Vagina (tissue), 2 donors: Measurements from ENCODE around the gene CFP.

ENCODE experiments used
- CTCF ChIP-seq, 3 experiments: fragments of 450-650 bp in 2 of 3; fragments of 200-600 bp in 1 of 3; sonication (generic) in 1 of 3; IDR thresholded peaks; one replicate each; pipeline ENCODE4 v1.5.1; 2017 to 2019; ENCODE audit warnings: antibody characterized with exemption in 3 of 3, mild to moderate bottlenecking in 2 of 3, moderate library complexity in 2 of 3
- POLR2A ChIP-seq, 2 donors: fragments of 450-650 bp; IDR thresholded peaks; one replicate each; pipeline ENCODE4 v1.6.1; 2017; ENCODE audit warnings: antibody characterized with exemption in 2 of 2, mild to moderate bottlenecking in 2 of 2, moderate library complexity in 2 of 2
- POLR2AphosphoS5 ChIP-seq, 2 donors: sonication (generic); formaldehyde crosslinking; IDR thresholded peaks; one replicate each; pipeline ENCODE4 v1.9.0; 2017; ENCODE audit warnings: antibody characterized with exemption in 2 of 2, mild to moderate bottlenecking in 2 of 2, low read depth in 1 of 2; ENCODE audit not compliant: insufficient read depth in 1 of 2

GRCh38 chrX:47659421-47659726 is 29.6 kb upstream of the CFP start:
- TF ChIP-seq CTCF (IDR thresholded peaks at IDR 0.05) (no peak), POLR2A (IDR thresholded peaks at IDR 0.05) (no peak), POLR2AphosphoS5 (IDR thresholded peaks at IDR 0.05; ENCODE audit: insufficient read depth in 1 of 2, low read depth in 1 of 2) (no peak)
